Spinal cord (tissue), 10 donors: ENCODE data around the gene ZBTB33. TPM values are rescaled to one million over a fixed set of nuclear protein-coding genes. Genes with fewer than 3 reads are reported as not detected.
A peak's percentile ranks its signal among the peaks of the same experiment; 100 is the strongest.

ENCODE experiments used
- DNase-seq, 6 donors: peaks; one replicate each; pipeline versions ENCODE4 v3.0.0 to v3.0.0-alpha.2; 2013 to 2015; ENCODE audit warnings: low spot score in 6 of 6, low read depth in 4 of 6
- H3K27ac ChIP-seq: one replicate; pipeline ENCODE4 v1.5.1; 2013; ENCODE audit warnings: low read depth, low read length, control low read depth
- H3K27me3 ChIP-seq: one replicate; pipeline ENCODE4 v1.6.1; 2013; ENCODE audit warnings: low read length; ENCODE audit not compliant: control insufficient read depth, insufficient read depth
- H3K36me3 ChIP-seq: one replicate; pipeline ENCODE4 v1.6.1; 2013; ENCODE audit warnings: low read length; ENCODE audit not compliant: control insufficient read depth, insufficient read depth
- H3K4me1 ChIP-seq: one replicate; pipeline ENCODE4 v1.6.1; 2013; ENCODE audit warnings: low read length; ENCODE audit not compliant: control insufficient read depth, insufficient read depth
- H3K4me3 ChIP-seq: one replicate; pipeline ENCODE4 v1.5.1; 2013; ENCODE audit warnings: low read depth, low read length, control low read depth
- H3K9me3 ChIP-seq: one replicate; pipeline ENCODE4 v1.6.1; 2013; ENCODE audit warnings: low read length; ENCODE audit not compliant: control insufficient read depth, insufficient read depth
- WGBS: methylation state at CpG from one replicate; pipeline ENCODE4 v1.1.5; 2013; ENCODE audit warnings: missing lambda C conversion rate; ENCODE audit not compliant: insufficient coverage; 5-methylcytosine and 5-hydroxymethylcytosine counted together
- polyA plus RNA-seq, 2 donors: library from polyadenylated mRNA; unstranded; fragments of 120-200 nt; gene quantifications; one replicate each; pipeline ENCODE4 v1.2.1, GENCODE V29; 2013; ENCODE audit not compliant: insufficient read length in 2 of 2
- total RNA-seq, 2 donors: library from RNA; depleted of rRNA in 1 of 2; stranded (reverse); fragments of 120-200 nt in 1 of 2; fragments of >200 nt in 1 of 2; gene quantifications; one replicate each; pipeline versions ENCODE4 v1.2.3 to v1.2.4, GENCODE V29; 2013 to 2014
- donor health status: healthy.

Gene ZBTB33
- total and polyA plus RNA-seq, 4 donors: 19.6 to 38.7 (median 28.7) TPM

GRCh38 chrX:120281761-120282160 lies 31.1 kb downstream of the ZBTB33 start:
- WGBS: no CpG with 5 or more reads among the region's 4 CpGs
- H3K36me3 ChIP-seq: no peaks in the 10 kb centered on the region
- H3K9me3 ChIP-seq: no peaks in the 10 kb centered on the region
- no peak overlapping the region for H3K27ac ChIP-seq
- peaks cover 6% of the 10 kb centered on the region for H3K27me3 ChIP-seq
- DNase-seq: no peak
- H3K4me3 ChIP-seq: no peak overlapping the region
- H3K4me1 ChIP-seq: no peaks in the 10 kb centered on the region

DNA sequence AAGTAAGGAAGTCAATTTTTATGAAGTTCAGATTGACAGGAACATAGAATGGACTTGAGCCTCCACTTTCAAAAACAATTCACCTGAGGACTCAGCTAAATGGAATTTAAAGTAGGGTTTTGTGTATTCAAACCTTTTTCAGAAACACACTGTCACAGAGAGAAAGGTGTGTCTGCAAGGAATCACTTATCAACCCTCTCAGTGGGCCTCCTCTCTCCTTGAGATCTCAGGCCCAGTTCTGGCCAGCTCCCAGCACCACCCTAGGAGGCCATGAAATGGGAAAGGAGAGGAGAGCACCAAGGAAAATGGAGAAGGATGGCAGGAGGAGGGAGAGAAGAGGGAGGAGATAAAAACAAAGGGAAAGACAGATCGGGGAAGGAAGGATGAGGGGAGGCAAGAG lies 32.1 kb downstream of the ZBTB33 start:
- WGBS: no CpG with 5 or more reads among the region's 1 CpG

GRCh38 chrX:120286733-120287512 lies 36.3 kb downstream of the ZBTB33 start:
- H3K27ac ChIP-seq: no peak overlapping the region
- H3K36me3 ChIP-seq: no peaks in the 10 kb centered on the region
- H3K27me3 ChIP-seq: no peaks in the 10 kb centered on the region
- H3K4me3 ChIP-seq: no peak overlapping the region
- WGBS: 86% methylated on average over 2 of the region's 4 CpGs
- DNase-seq: no peak
- H3K9me3 ChIP-seq: no peaks in the 10 kb centered on the region
- no peaks in the 10 kb centered on the region for H3K4me1 ChIP-seq

More for the DNA sequence above, 32.1 kb downstream of the ZBTB33 start:
- Histone ChIP-seq H3K27ac (no peak overlapping the region), H3K4me3 (no peak overlapping the region), H3K9me3 (no peaks in the 10 kb centered on the region), H3K4me1 (no peaks in the 10 kb centered on the region), H3K36me3 (no peaks in the 10 kb centered on the region), H3K27me3 (peaks cover under 1% of the 10 kb centered on the region)
- DNase-seq: no peak

- no peak for DNase-seq
- WGBS: 42% methylated on average over 2 of the region's 3 CpGs
- Histone ChIP-seq H3K4me1 (no peaks in the 10 kb centered on the region), H3K27ac (no peak overlapping the region), H3K4me3 (no peak overlapping the region), H3K27me3 (no peaks in the 10 kb centered on the region), H3K9me3 (no peaks in the 10 kb centered on the region), H3K36me3 (no peaks in the 10 kb centered on the region)
Observed at GRCh38 chrX:120287513-120288112, 37.0 kb downstream of the ZBTB33 start.

DNA sequence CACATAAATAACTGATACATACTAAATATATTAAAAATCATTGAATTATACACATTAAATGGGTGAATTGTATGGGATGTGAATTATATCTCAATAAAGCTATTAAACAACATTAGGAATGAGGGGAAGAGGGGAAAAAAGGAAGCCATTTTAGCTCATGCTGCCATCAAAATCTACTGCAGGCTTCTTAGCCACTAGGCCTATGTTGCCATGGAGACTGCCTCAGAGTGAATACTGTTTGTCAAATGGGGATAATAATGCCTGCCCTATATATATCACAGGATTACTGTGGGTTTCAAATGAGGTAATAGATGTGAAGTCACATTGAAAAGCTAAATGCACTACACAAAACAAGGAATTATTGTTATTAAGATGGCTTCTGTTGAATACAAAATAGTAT lies 39.5 kb downstream of the ZBTB33 start:
- no peak overlapping the region for H3K27ac ChIP-seq
- no peaks in the 10 kb centered on the region for H3K27me3 ChIP-seq
- no peak overlapping the region for H3K4me3 ChIP-seq
- no peaks in the 10 kb centered on the region for H3K4me1 ChIP-seq
- H3K9me3 ChIP-seq: no peaks in the 10 kb centered on the region
- no peaks in the 10 kb centered on the region for H3K36me3 ChIP-seq
- DNase-seq: peak in 1 of 6 donors; percentile 52

GRCh38 chrX:120291211-120291610 lies 40.6 kb downstream of the ZBTB33 start:
- H3K27me3 ChIP-seq: no peaks in the 10 kb centered on the region
- H3K4me1 ChIP-seq: no peaks in the 10 kb centered on the region
- H3K36me3 ChIP-seq: no peaks in the 10 kb centered on the region
- H3K9me3 ChIP-seq: no peaks in the 10 kb centered on the region
- H3K4me3 ChIP-seq: no peak overlapping the region
- 56% methylated on average over 3 of the region's 6 CpGs for WGBS
- no peak for DNase-seq
- no peak overlapping the region for H3K27ac ChIP-seq

GRCh38 chrX:120293015-120293414 lies 42.4 kb downstream of the ZBTB33 start:
- Histone ChIP-seq H3K36me3 (no peaks in the 10 kb centered on the region), H3K4me3 (no peak overlapping the region), H3K27me3 (no peaks in the 10 kb centered on the region), H3K9me3 (no peaks in the 10 kb centered on the region), H3K4me1 (no peaks in the 10 kb centered on the region), H3K27ac (no peak overlapping the region)
- DNase-seq: no peak
- WGBS: 49% methylated on average over 2 of the region's 2 CpGs

- Histone ChIP-seq H3K4me3 (no peak overlapping the region), H3K27me3 (peaks cover 3% of the 10 kb centered on the region), H3K9me3 (no peaks in the 10 kb centered on the region), H3K27ac (no peak overlapping the region), H3K36me3 (no peaks in the 10 kb centered on the region), H3K4me1 (no peaks in the 10 kb centered on the region)
- DNase-seq: no peak
Observed at GRCh38 chrX:120294651-120295050, 44.0 kb downstream of the ZBTB33 start.

- no peaks in the 10 kb centered on the region for H3K9me3 ChIP-seq
- no peaks in the 10 kb centered on the region for H3K4me1 ChIP-seq
- H3K4me3 ChIP-seq: no peak overlapping the region
- no CpG with 5 or more reads among the region's 1 CpG for WGBS
- no peak for DNase-seq
- H3K27ac ChIP-seq: no peak overlapping the region
- H3K27me3 ChIP-seq: peaks cover 3% of the 10 kb centered on the region
- no peaks in the 10 kb centered on the region for H3K36me3 ChIP-seq
Observed at GRCh38 chrX:120297923-120298322, 47.3 kb downstream of the ZBTB33 start.

- peak in 2 of 6 donors; percentile 30 to 53 for DNase-seq
- Histone ChIP-seq H3K27me3 (peaks cover 3% of the 10 kb centered on the region), H3K27ac (no peak overlapping the region)
Observed at GRCh38 chrX:120299928-120300327, 49.3 kb downstream of the ZBTB33 start.

More at GRCh38 chrX:120299928-120300327, 49.3 kb downstream of the ZBTB33 start:
- Histone ChIP-seq H3K4me1 (no peaks in the 10 kb centered on the region), H3K36me3 (no peaks in the 10 kb centered on the region), H3K4me3 (no peak overlapping the region), H3K9me3 (no peaks in the 10 kb centered on the region)
- no CpG with 5 or more reads among the region's 2 CpGs for WGBS
